Panc1 (cell line): ENCODE measurements around the gene C4BPB. TPM values are rescaled to one million over a fixed set of nuclear protein-coding genes. Genes with fewer than 3 reads are reported as not detected.
"Not testable (repeated sequence)": the region's sequence is repeated elsewhere in the genome, so short reads cannot be mapped to it uniquely, and the experiment has no call there.

ENCODE experiments used
- ATAC-seq: fragments of 200-7000 bp; cut with Tn5 transposase; 2 replicates; pipeline ENCODE4 v1.9.1; 2020; ENCODE audit warnings: mild to moderate bottlenecking, moderate library complexity
- BruUV-seq: library from RNA; stranded (reverse); fragments of 400-500 nt; replicated peaks from 2 replicates; lab custom pipeline; 2021; lab: Mats Ljungman, UMichigan
- CTCF ChIA-PET: fragments of 300-600 bp; sonication (Branson Sonifier 250); formaldehyde crosslinking; loops from one replicate; lab custom pipeline; 2022; ENCODE audit warnings: antibody characterized with exemption; lab: Charles Lee
- POLR2A ChIA-PET: fragments of 300-600 bp; sonication (Branson Sonifier 250); formaldehyde crosslinking; loops from one replicate; lab custom pipeline; 2022; ENCODE audit warnings: antibody characterized with exemption; lab: Charles Lee
- DNase-seq: peaks from one replicate; pipeline ENCODE4 v3.0.0-alpha.2; 2010; ENCODE audit warnings: low read depth, low spot score
- H3K27ac ChIP-seq: 2 replicates; pipeline ENCODE4 v1.5.1; 2011; ENCODE audit warnings: mild to moderate bottlenecking, low read length, inconsistent platforms
- H3K27me3 ChIP-seq: fragments of 200-500 bp; sonication (Bioruptor generic); 2 replicates; pipeline ENCODE4 v1.6.0; 2014; ENCODE audit warnings: low read length, inconsistent platforms; ENCODE audit not compliant: control insufficient read depth, insufficient read depth
- H3K36me3 ChIP-seq: fragments of 200-500 bp; sonication (Bioruptor generic); 2 replicates; pipeline ENCODE4 v1.5.1; 2014; ENCODE audit warnings: inconsistent platforms, mild to moderate bottlenecking, low read length, moderate library complexity; ENCODE audit not compliant: control insufficient read depth, insufficient read depth
- H3K4me1 ChIP-seq: 2 replicates; pipeline ENCODE4 v1.5.1; 2011; ENCODE audit warnings: inconsistent platforms, mild to moderate bottlenecking, low read length, moderate library complexity; ENCODE audit not compliant: control insufficient read depth, insufficient read depth
- H3K4me3 ChIP-seq, 2 experiments: 2 replicates each; pipeline ENCODE4 v1.5.1; 2011 to 2012; ENCODE audit warnings: low read depth in 2 of 2, low read length in 2 of 2, mild to moderate bottlenecking in 2 of 2, inconsistent platforms in 1 of 2, moderate library complexity in 1 of 2
- H3K9me3 ChIP-seq: fragments of 200-500 bp; sonication (Bioruptor generic); 2 replicates; pipeline ENCODE4 v1.5.1; 2014; ENCODE audit warnings: low read depth, mild to moderate bottlenecking, inconsistent platforms, low read length, moderate library complexity; ENCODE audit not compliant: control insufficient read depth, insufficient read depth
- POLR2AphosphoS5 ChIP-seq: IDR thresholded peaks from 2 replicates; pipeline ENCODE4 v1.6.1; 2012; ENCODE audit warnings: mild to moderate bottlenecking, low read depth, low read length, moderate library complexity
- REST ChIP-seq, 2 experiments: IDR thresholded peaks; 2 replicates each; pipeline ENCODE4 v1.6.1; 2011 to 2012; ENCODE audit warnings: low read depth in 2 of 2, control low read depth in 1 of 2, low read length in 1 of 2, mild to moderate bottlenecking in 1 of 2, moderate library complexity in 1 of 2; ENCODE audit not compliant: insufficient read depth in 1 of 2
- SIN3A ChIP-seq: IDR thresholded peaks from 2 replicates; pipeline ENCODE4 v1.6.1; 2012; ENCODE audit warnings: low read depth, mild to moderate bottlenecking, low read length, moderate library complexity, borderline replicate concordance; ENCODE audit not compliant: insufficient read depth
- TCF7L2 ChIP-seq: IDR thresholded peaks from 2 replicates; pipeline ENCODE4 v1.6.1; 2011; ENCODE audit warnings: mild to moderate bottlenecking, low read depth, low read length, inconsistent platforms
- in situ Hi-C: cut with HindIII; loops from 2 replicates; pipeline ENCODE4 v1.10.0; 2016; ENCODE audit warnings: low sequenced_read_pairs, low pct_unique_long_range_greater_than_20kb
- intact Hi-C: fragments of 100-400 bp; cut with micrococcal nuclease; formaldehyde crosslinking; loops from one replicate; pipeline ENCODE4 v1.10.0; 2022; ENCODE audit not compliant: unreplicated experiment
- total RNA-seq: library from RNA; stranded (reverse); gene quantifications from one replicate; pipeline ENCODE4 v1.2.1, GENCODE V29; 2021; ENCODE audit not compliant: unreplicated experiment
- TF ChIP-seq, protein P1 (sequence below): fragments of 450-650 bp; IDR thresholded peaks from 2 replicates; pipeline ENCODE4 v1.5.1; 2017; ENCODE audit warnings: mild to moderate bottlenecking

Gene C4BPB
- total RNA-seq, 1 experiment from 2014 or later, result 0.62 TPM

- DNase-seq, result no peak
Observed at GRCh38 chr1:207040181-207040533, 48.5 kb upstream of the C4BPB start.

GRCh38 chr1:207041397-207041796, 47.3 kb upstream of the C4BPB start:
- H3K27ac ChIP-seq, H3K4me1 ChIP-seq, H3K4me3 ChIP-seq, POLR2A ChIA-PET, in situ Hi-C loops, H3K27me3 ChIP-seq, DNase-seq, BruUV-seq, H3K9me3 ChIP-seq, H3K36me3 ChIP-seq, intact Hi-C loops, CTCF ChIA-PET, ATAC-seq: not testable (repeated sequence)

More at GRCh38 chr1:207040181-207040533, 48.5 kb upstream of the C4BPB start:
- TF ChIP-seq POLR2AphosphoS5, result no peak
- TF ChIP-seq SIN3A, result no peak
- TF ChIP-seq, protein P1, sequence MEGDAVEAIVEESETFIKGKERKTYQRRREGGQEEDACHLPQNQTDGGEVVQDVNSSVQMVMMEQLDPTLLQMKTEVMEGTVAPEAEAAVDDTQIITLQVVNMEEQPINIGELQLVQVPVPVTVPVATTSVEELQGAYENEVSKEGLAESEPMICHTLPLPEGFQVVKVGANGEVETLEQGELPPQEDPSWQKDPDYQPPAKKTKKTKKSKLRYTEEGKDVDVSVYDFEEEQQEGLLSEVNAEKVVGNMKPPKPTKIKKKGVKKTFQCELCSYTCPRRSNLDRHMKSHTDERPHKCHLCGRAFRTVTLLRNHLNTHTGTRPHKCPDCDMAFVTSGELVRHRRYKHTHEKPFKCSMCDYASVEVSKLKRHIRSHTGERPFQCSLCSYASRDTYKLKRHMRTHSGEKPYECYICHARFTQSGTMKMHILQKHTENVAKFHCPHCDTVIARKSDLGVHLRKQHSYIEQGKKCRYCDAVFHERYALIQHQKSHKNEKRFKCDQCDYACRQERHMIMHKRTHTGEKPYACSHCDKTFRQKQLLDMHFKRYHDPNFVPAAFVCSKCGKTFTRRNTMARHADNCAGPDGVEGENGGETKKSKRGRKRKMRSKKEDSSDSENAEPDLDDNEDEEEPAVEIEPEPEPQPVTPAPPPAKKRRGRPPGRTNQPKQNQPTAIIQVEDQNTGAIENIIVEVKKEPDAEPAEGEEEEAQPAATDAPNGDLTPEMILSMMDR, result no peak
- TF ChIP-seq REST (IDR thresholded peaks at IDR 0.05; ENCODE audit: insufficient read depth in 1 of 2, low read depth in 2 of 2, low read length in 1 of 2), result no peak
- TF ChIP-seq TCF7L2, result no peak
- Histone ChIP-seq H3K4me1 (no peaks in the 10 kb centered on the region), H3K9me3 (no peaks in the 10 kb centered on the region), H3K27me3 (peaks cover 9% of the 10 kb centered on the region), H3K27ac (no peak overlapping the region), H3K36me3 (no peaks in the 10 kb centered on the region; the same call in 1 of the 2 replicates), H3K4me3 (no peak overlapping the region)
- ChIA-PET CTCF (interaction anchor here (0.9 kb wide), 1 partner anchor 44 kb away, joined by 4 read pairs; no protein-coding TSS in a partner anchor), POLR2A (no interaction called here)
- in situ Hi-C loops (no loop called here), intact Hi-C loops (no loop called here)
- BruUV-seq, result no TSS peak
- ATAC-seq, result no peak

- Histone ChIP-seq H3K4me1 (peaks cover 6% of the 10 kb centered on the region; the same call in 1 of the 2 replicates), H3K27me3 (no peaks in the 10 kb centered on the region), H3K27ac (no peak overlapping the region), H3K9me3 (no peaks in the 10 kb centered on the region), H3K4me3 (no peak overlapping the region), H3K36me3 (peaks cover 18% of the 10 kb centered on the region)
- no TSS peak for BruUV-seq
- ATAC-seq (no peak), DNase-seq (no peak)
- ChIA-PET POLR2A (interaction anchor here (0.7 to 1.1 kb wide), 2 partner anchors 17 kb away, joined by 6 to 7 read pairs; no protein-coding TSS in a partner anchor), CTCF (no interaction called here)
- intact Hi-C loops, result no loop called here
- in situ Hi-C loops, result no loop called here
- TF ChIP-seq SIN3A (no peak), TCF7L2 (no peak), REST (IDR thresholded peaks at IDR 0.05; ENCODE audit: insufficient read depth in 1 of 2, low read depth in 2 of 2, low read length in 1 of 2) (no peak), POLR2AphosphoS5 (no peak)
- TF ChIP-seq, protein P1, result no peak
Observed at GRCh38 chr1:207045453-207045852, 43.2 kb upstream of the C4BPB start.
